GM21528 (cell line): Measurements from ENCODE around the gene SAMD4A.
A peak's percentile ranks its signal among the peaks of the same experiment; 100 is the strongest.
"Not testable (repeated sequence)": the region's sequence is repeated elsewhere in the genome, so short reads cannot be mapped to it uniquely, and the experiment has no call there.

ENCODE experiments used
- ATAC-seq: cut with Tn5 transposase; IDR thresholded peaks from one replicate; pipeline ENCODE4 v1.9.1; 2021; ENCODE audit warnings: mild to moderate bottlenecking, moderate library complexity; ENCODE audit not compliant: unreplicated experiment, low FRiP score

SAMD4A gene

GRCh38 chr14:54789166-54789565 lies 222.2 kb downstream of the SAMD4A start:
- ATAC-seq = no peak

DNA sequence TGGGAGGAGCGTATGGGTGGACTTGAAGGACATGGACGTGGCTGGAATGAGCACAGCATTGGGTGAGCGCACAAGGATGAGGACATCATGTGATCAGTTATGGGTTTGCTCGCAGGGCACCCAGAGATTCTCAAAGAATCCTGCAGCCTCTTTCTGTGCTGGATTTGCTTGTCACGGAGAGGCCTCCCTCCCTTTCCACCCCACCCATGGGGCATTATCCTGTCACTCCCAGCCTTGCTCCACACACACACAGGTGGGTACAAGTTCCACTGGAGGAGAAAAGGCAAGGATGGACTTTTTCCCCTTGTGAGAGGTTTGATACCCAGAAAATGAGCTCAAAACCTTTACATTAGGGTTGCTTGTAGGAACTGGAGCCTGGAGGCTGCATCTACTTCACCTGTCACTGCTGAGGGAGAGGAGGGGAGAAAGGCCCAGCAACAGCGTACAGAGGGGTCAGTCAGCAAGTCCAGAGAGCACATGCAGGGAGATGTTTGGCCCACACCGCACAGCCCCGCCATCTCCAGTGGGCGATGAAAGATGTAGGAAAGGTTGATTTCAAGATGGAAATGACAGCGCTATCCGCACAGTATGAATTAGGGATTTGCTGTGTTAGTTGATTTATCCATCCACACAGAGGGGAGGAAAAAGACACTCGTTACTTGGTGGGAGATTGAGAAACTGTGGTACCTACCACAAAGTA lies 223.0 kb downstream of the SAMD4A start:
- no peak for ATAC-seq

GRCh38 chr14:54791001-54791400 lies 224.1 kb downstream of the SAMD4A start:
- ATAC-seq = no peak

GRCh38 chr14:54792288-54792687 lies 225.4 kb downstream of the SAMD4A start:
- no peak for ATAC-seq

DNA sequence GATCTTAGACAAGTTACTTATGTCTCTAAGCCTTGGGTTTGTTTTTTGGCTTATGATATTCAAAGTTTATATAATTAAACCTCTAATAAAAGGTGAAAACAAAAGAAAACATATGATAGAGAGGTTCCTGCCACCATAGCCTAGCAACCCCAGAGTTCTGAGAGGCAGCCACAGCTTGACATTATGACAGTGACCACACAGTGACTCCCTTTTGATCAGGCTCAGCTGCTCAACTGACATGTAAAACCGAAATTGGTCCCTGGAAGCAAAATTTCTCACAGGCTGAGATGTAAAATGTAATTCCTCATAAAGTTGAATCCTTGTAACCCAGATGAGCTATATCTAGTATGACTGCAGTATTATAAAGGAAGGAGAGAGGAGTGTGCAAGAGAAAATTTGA lies 227.2 kb downstream of the SAMD4A start:
- no peak for ATAC-seq

DNA sequence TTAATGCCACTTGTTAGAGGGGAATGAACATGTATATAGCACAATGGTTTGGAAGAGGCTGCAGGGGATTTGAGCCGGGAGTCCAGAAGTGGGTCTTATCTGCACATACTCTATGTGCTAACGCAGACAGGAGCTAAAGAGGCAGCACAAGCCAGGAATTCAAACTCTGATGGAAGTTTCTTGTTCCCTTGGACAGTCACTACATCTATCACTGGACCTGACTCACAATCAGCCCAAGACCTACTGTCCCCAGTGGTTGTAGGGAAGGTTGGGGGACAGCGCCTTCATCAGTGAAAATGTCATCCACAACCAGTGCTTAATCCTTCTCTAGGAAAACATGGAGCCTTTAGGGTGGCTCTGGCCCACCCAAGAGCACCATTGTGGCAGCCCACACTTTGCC lies 227.9 kb downstream of the SAMD4A start:
- ATAC-seq = no peak

GRCh38 chr14:54796961-54797360 lies 230.0 kb downstream of the SAMD4A start:
- ATAC-seq = no peak

GRCh38 chr14:54797556-54797955 lies 230.6 kb downstream of the SAMD4A start:
- no peak for ATAC-seq

GRCh38 chr14:54797986-54798385 lies 231.1 kb downstream of the SAMD4A start:
- no peak for ATAC-seq

GRCh38 chr14:54798465-54799124 lies 231.7 kb downstream of the SAMD4A start:
- no peak for ATAC-seq

GRCh38 chr14:54801482-54801881 lies 234.6 kb downstream of the SAMD4A start:
- ATAC-seq = not testable (repeated sequence)

GRCh38 chr14:54803396-54803795 lies 236.5 kb downstream of the SAMD4A start:
- no peak for ATAC-seq

- ATAC-seq = no peak
Observed at GRCh38 chr14:54803926-54804537, 237.1 kb downstream of the SAMD4A start.

- no peak for ATAC-seq
Observed at GRCh38 chr14:54804538-54805041, 237.7 kb downstream of the SAMD4A start.

- no peak for ATAC-seq
Observed at GRCh38 chr14:54805070-54805444, 238.1 kb downstream of the SAMD4A start.

- ATAC-seq = peak; percentile 79
Observed at GRCh38 chr14:54805445-54806322, 238.8 kb downstream of the SAMD4A start.

- no peak for ATAC-seq
Observed at GRCh38 chr14:54806616-54807015, 239.7 kb downstream of the SAMD4A start.

GRCh38 chr14:54807428-54807827 lies 240.5 kb downstream of the SAMD4A start:
- no peak for ATAC-seq

- no peak for ATAC-seq
Observed at GRCh38 chr14:54807881-54808280, 241.0 kb downstream of the SAMD4A start.

- no peak for ATAC-seq
Observed at GRCh38 chr14:54808326-54809161, 241.6 kb downstream of the SAMD4A start.
